NCI-H146 treated with DMSO at 0.1 percent for 48 hours (cell line): ENCODE data around the gene SDC3.

Source experiments
- DNase-seq: peaks from one replicate; lab custom pipeline; 2025; ENCODE audit not compliant: unreplicated experiment; lab: John Stamatoyannopoulos, UW

The SDC3 gene

GRCh38 chr1:30905916-30906620, 2.5 kb downstream of the SDC3 start:
- no peak for DNase-seq

- DNase-seq = no peak
These were observed 3.2 kb downstream of the SDC3 start for GRCh38 chr1:30905403-30905802.

GRCh38 chr1:30904962-30905335, 3.6 kb downstream of the SDC3 start:
- no peak for DNase-seq

GRCh38 chr1:30904191-30904961, 4.2 kb downstream of the SDC3 start:
- DNase-seq = no peak

- no peak for DNase-seq
These were observed 5.1 kb downstream of the SDC3 start for GRCh38 chr1:30903343-30904034.

GRCh38 chr1:30902593-30903290, 5.8 kb downstream of the SDC3 start:
- DNase-seq = no peak

GRCh38 chr1:30901798-30902581, 6.6 kb downstream of the SDC3 start:
- no peak for DNase-seq

GRCh38 chr1:30900931-30901560, 7.5 kb downstream of the SDC3 start:
- no peak for DNase-seq

GRCh38 chr1:30900486-30900885, 8.1 kb downstream of the SDC3 start:
- DNase-seq = no peak

- no peak for DNase-seq
These were observed 8.8 kb downstream of the SDC3 start for GRCh38 chr1:30899577-30900389.

- no peak for DNase-seq
These were observed 10.3 kb downstream of the SDC3 start for GRCh38 chr1:30898031-30898815.

- DNase-seq = no peak
These were observed 11.7 kb downstream of the SDC3 start for GRCh38 chr1:30896905-30897304.

- DNase-seq = no peak
These were observed 12.5 kb downstream of the SDC3 start for GRCh38 chr1:30895944-30896660.

GRCh38 chr1:30895382-30895943, 13.1 kb downstream of the SDC3 start:
- no peak for DNase-seq

- DNase-seq = no peak
These were observed 14.0 kb downstream of the SDC3 start for GRCh38 chr1:30894508-30894973.

GRCh38 chr1:30893776-30894507, 14.6 kb downstream of the SDC3 start:
- DNase-seq = no peak

GRCh38 chr1:30892671-30893073, 15.9 kb downstream of the SDC3 start:
- no peak for DNase-seq
